IMR-90 (cell line): Measurements from ENCODE around the gene NAV2. TPM values are rescaled to one million over a fixed set of nuclear protein-coding genes. Genes with fewer than 3 reads are reported as not detected.

ENCODE experiments used
- ATAC-seq: fragments of 200-7000 bp; cut with Tn5 transposase; 2 replicates; pipeline ENCODE4 v1.9.1; 2020; ENCODE audit warnings: low read depth, mild to moderate bottlenecking, moderate library complexity
- BruUV-seq: library from RNA; stranded (reverse); fragments of 400-500 nt; replicated peaks from 2 replicates; lab custom pipeline; 2021; lab: Mats Ljungman, UMichigan
- CTCF ChIA-PET: fragments of 300-600 bp; formaldehyde crosslinking; extraction: SDS; loops from one replicate; lab custom pipeline; 2021; ENCODE audit warnings: antibody characterized with exemption; lab: Yijun Ruan, JAX
- POLR2A ChIA-PET: fragments of 300-600 bp; sonication (Branson Sonifier 250); formaldehyde crosslinking; loops from one replicate; lab custom pipeline; 2022; ENCODE audit warnings: antibody characterized with exemption; ENCODE audit not compliant: unreplicated experiment; lab: Charles Lee
- DNase-seq: peaks from one replicate; pipeline ENCODE4 v3.0.0; 2013
- H2AFZ ChIP-seq: replicated peaks from 2 replicates; pipeline ENCODE3; 2013; ENCODE audit warnings: low read length, mild to moderate bottlenecking; ENCODE audit not compliant: poor library complexity
- H2AK5ac ChIP-seq: 2 replicates; pipeline ENCODE4 v1.6.1; 2013; ENCODE audit warnings: low read depth, low read length, inconsistent platforms
- H2AK9ac ChIP-seq: replicated peaks from 2 replicates; pipeline ENCODE3; 2013; ENCODE audit warnings: mild to moderate bottlenecking, low read depth, low read length, moderate library complexity; ENCODE audit not compliant: poor library complexity
- H2BK120ac ChIP-seq: 2 replicates; pipeline ENCODE4 v1.6.1; 2013; ENCODE audit warnings: low read depth, low read length, inconsistent platforms
- H2BK15ac ChIP-seq: 3 replicates; pipeline ENCODE4 v1.6.1; 2013; ENCODE audit warnings: low read depth, low read length, inconsistent platforms
- H2BK20ac ChIP-seq: 2 replicates; pipeline ENCODE4 v1.6.1; 2013; ENCODE audit warnings: low read depth, mild to moderate bottlenecking, inconsistent platforms, low read length, moderate library complexity
- H2BK5ac ChIP-seq: 2 replicates; pipeline ENCODE4 v1.6.1; 2013; ENCODE audit warnings: mild to moderate bottlenecking, low read depth, low read length, inconsistent platforms; ENCODE audit not compliant: poor library complexity, severe bottlenecking
- H3K14ac ChIP-seq: replicated peaks from 2 replicates; pipeline ENCODE4 v1.6.1; 2013; ENCODE audit warnings: low read depth, low read length, inconsistent platforms
- H3K18ac ChIP-seq: 2 replicates; pipeline ENCODE4 v1.6.1; 2013; ENCODE audit warnings: low read depth, low read length, control low read depth
- H3K23ac ChIP-seq: 2 replicates; pipeline ENCODE4 v1.6.1; 2013; ENCODE audit warnings: low read depth, low read length, inconsistent platforms
- H3K27ac ChIP-seq: 2 replicates; pipeline ENCODE4 v1.5.1; 2013; ENCODE audit warnings: mild to moderate bottlenecking, control low read depth, low read length; ENCODE audit not compliant: insufficient read depth
- H3K27me3 ChIP-seq: 2 replicates; pipeline ENCODE4 v1.6.1; 2013; ENCODE audit warnings: low read length; ENCODE audit not compliant: control insufficient read depth, insufficient read depth
- H3K36me3 ChIP-seq: 2 replicates; pipeline ENCODE4 v1.6.1; 2013; ENCODE audit warnings: low read length, mixed read lengths; ENCODE audit not compliant: control insufficient read depth, insufficient read depth
- H3K4ac ChIP-seq: 2 replicates; pipeline ENCODE4 v1.6.1; 2013; ENCODE audit warnings: low read depth, low read length, inconsistent platforms
- H3K4me1 ChIP-seq: 2 replicates; pipeline ENCODE4 v1.6.1; 2013; ENCODE audit warnings: low read length, mixed read lengths; ENCODE audit not compliant: control insufficient read depth, insufficient read depth
- H3K4me2 ChIP-seq: 2 replicates; pipeline ENCODE4 v1.6.1; 2013; ENCODE audit warnings: low read depth, mild to moderate bottlenecking, control low read depth, low read length, moderate library complexity
- H3K4me3 ChIP-seq: 2 replicates; pipeline ENCODE4 v1.5.1; 2013; ENCODE audit warnings: low read depth, mild to moderate bottlenecking, control low read depth, low read length, moderate library complexity; ENCODE audit not compliant: insufficient read depth
- H3K56ac ChIP-seq: 2 replicates; pipeline ENCODE4 v1.6.1; 2013; ENCODE audit warnings: low read length, inconsistent platforms; ENCODE audit not compliant: insufficient read depth; ENCODE audit errors: extremely low read depth
- H3K79me1 ChIP-seq, 2 experiments: 2 replicates each; pipeline ENCODE4 v1.6.1; 2013; ENCODE audit warnings: low read length in 2 of 2, inconsistent platforms in 1 of 2, low read depth in 1 of 2
- H3K9ac ChIP-seq: 2 replicates; pipeline ENCODE4 v1.6.1; 2013; ENCODE audit warnings: low read depth, low read length, control low read depth
- H3K9me1 ChIP-seq: 2 replicates; pipeline ENCODE4 v1.6.1; 2013; ENCODE audit warnings: low read length, inconsistent platforms; ENCODE audit not compliant: insufficient read depth
- H3K9me3 ChIP-seq: 2 replicates; pipeline ENCODE4 v1.6.1; 2013; ENCODE audit warnings: low read length; ENCODE audit not compliant: control insufficient read depth, insufficient read depth
- H4K20me1 ChIP-seq: 2 replicates; pipeline ENCODE4 v1.6.1; 2013; ENCODE audit warnings: low read length, inconsistent platforms; ENCODE audit not compliant: insufficient read depth
- H4K5ac ChIP-seq: 2 replicates; pipeline ENCODE4 v1.6.1; 2013; ENCODE audit warnings: mild to moderate bottlenecking, low read depth, low read length, control low read depth
- H4K8ac ChIP-seq, 2 experiments: 2 replicates each; pipeline ENCODE4 v1.6.1; 2013; ENCODE audit warnings: low read depth in 2 of 2, low read length in 2 of 2, control low read depth in 1 of 2, inconsistent platforms in 1 of 2
- H4K91ac ChIP-seq: 2 replicates; pipeline ENCODE4 v1.6.1; 2013; ENCODE audit warnings: low read depth, low read length, inconsistent platforms; ENCODE audit not compliant: insufficient read depth
- BHLHE40 ChIP-seq: fragments of 150-350 bp; IDR thresholded peaks from 2 replicates; pipeline ENCODE4 v1.6.1; 2016; ENCODE audit warnings: mild to moderate bottlenecking, low read depth, low read length
- CEBPB ChIP-seq: IDR thresholded peaks from 2 replicates; pipeline ENCODE4 v1.6.1; 2012; ENCODE audit warnings: low read depth, low read length, improper control_type of control experiment
- ELK1 ChIP-seq: fragments of 150-350 bp; IDR thresholded peaks from 2 replicates; pipeline ENCODE4 v1.6.1; 2016; ENCODE audit warnings: low read depth, mild to moderate bottlenecking, low read length, moderate library complexity, borderline replicate concordance
- MAZ ChIP-seq: IDR thresholded peaks from 2 replicates; pipeline ENCODE4 v1.6.1; 2012; ENCODE audit warnings: low read depth, mild to moderate bottlenecking, low read length, improper control_type of control experiment, moderate library complexity, borderline replicate concordance
- MXI1 ChIP-seq: IDR thresholded peaks from 2 replicates; pipeline ENCODE4 v1.6.1; 2012; ENCODE audit warnings: low read depth, mild to moderate bottlenecking, low read length, moderate library complexity, borderline replicate concordance
- USF2 ChIP-seq: fragments of 150-350 bp; IDR thresholded peaks from 2 replicates; pipeline ENCODE4 v1.6.1; 2017; ENCODE audit warnings: mild to moderate bottlenecking, antibody characterized with exemption, low read length, low read depth
- WGBS, 2 experiments: methylation state at CpG; one replicate each; pipeline versions ENCODE4 v1.1.5 to v1.1.7; 2013; ENCODE audit warnings: missing lambda C conversion rate in 2 of 2; ENCODE audit not compliant: insufficient read length in 1 of 2; ENCODE audit errors: extremely low coverage in 2 of 2; 5-methylcytosine and 5-hydroxymethylcytosine counted together
- dilution Hi-C: fragments of 300-500 bp; cut with HindIII; formaldehyde crosslinking; loops from one replicate; pipeline ENCODE4 v1.14.3; 2018; ENCODE audit warnings: low sequenced_read_pairs; ENCODE audit not compliant: unreplicated experiment
- in situ Hi-C: fragments of 300-500 bp; cut with MboI; formaldehyde crosslinking; loops from 3 replicates; pipeline ENCODE4 v1.14.3; 2019; ENCODE audit warnings: low sequenced_read_pairs, inconsistent platforms, mixed read lengths
- intact Hi-C: fragments of 100-400 bp; cut with micrococcal nuclease; formaldehyde crosslinking; loops from 2 replicates; pipeline ENCODE4 v1.10.0; 2022
- polyA plus RNA-seq, 3 experiments: library from polyadenylated mRNA; depleted of rRNA; stranded (reverse); fragments of >200 nt; gene quantifications; 2 replicates each; pipeline ENCODE4 v1.2.3, GENCODE V29; 2012; ENCODE audit warnings: low replicate concordance in 1 of 3
- total RNA-seq: library from RNA; depleted of rRNA; stranded (reverse); fragments of >200 nt; gene quantifications from 2 replicates; pipeline ENCODE4 v1.2.3, GENCODE V29; 2012

NAV2 gene
- total and polyA plus RNA-seq, 2 of the 4 experiments (the other 2 are of a cell fraction): 4.5 to 12.6 TPM

- Histone ChIP-seq H3K4me3 (no peak overlapping the region), H2BK15ac (no peak overlapping the region), H4K20me1 (peaks cover 16% of the 10 kb centered on the region), H2BK120ac (no peak overlapping the region), H3K23ac (no peak overlapping the region), H3K9ac (no peak overlapping the region), H2AK9ac (no peak overlapping the region), H3K56ac (no peak overlapping the region), H3K4me2 (no peak overlapping the region), H3K9me3 (no peaks in the 10 kb centered on the region), H2AK5ac (no peak overlapping the region), H3K14ac (no peak overlapping the region), H3K27me3 (no peaks in the 10 kb centered on the region), H2AFZ (peak overlapping the region; percentile 63), H3K18ac (no peak overlapping the region), H3K79me1 (peaks cover 75 to 81% of the 10 kb centered on the region in 2 experiments), H2BK5ac (no peak overlapping the region), H4K91ac (no peak overlapping the region), H4K8ac (no peak overlapping the region), H3K4ac (no peak overlapping the region), H3K27ac (no peak overlapping the region), H3K36me3 (peaks cover 3% of the 10 kb centered on the region; the same call in 1 of the 2 replicates), H2BK20ac (no peak overlapping the region), H4K5ac (no peak overlapping the region), H3K9me1 (peaks cover 23% of the 10 kb centered on the region), H3K4me1 (peaks cover 12% of the 10 kb centered on the region)
- POLR2A ChIA-PET: no interaction called here
- TF ChIP-seq MAZ (no peak), CEBPB (peak; percentile 52; the same call in 1 of the 2 replicates), BHLHE40 (peak; percentile 72), USF2 (peak; percentile 52; the same call in 1 of the 2 replicates), MXI1 (peak; percentile 61; the same call in 1 of the 2 replicates), ELK1 (no peak)
- CTCF ChIA-PET: no interaction called here
- peak; percentile 67 for ATAC-seq
- dilution Hi-C loops (no loop called here), in situ Hi-C loops (no loop called here), intact Hi-C loops (no loop called here)
- BruUV-seq: no TSS peak
- no CpG with 5 or more reads among the region's 4 CpGs for WGBS, 2 experiments
- DNase-seq: peak; percentile 80
These were observed 15.8 kb downstream of the NAV2 start for GRCh38 chr11:19728436-19728835.
